Measurements from ENCODE around the gene ETNK2. TPM values are rescaled to one million over a fixed set of nuclear protein-coding genes. Genes with fewer than 3 reads are reported as not detected.
A peak's percentile ranks its signal among the peaks of the same experiment; 100 is the strongest.

ETNK2 gene
- total RNA-seq, 1 donor from 2014 or later: 8.2 TPM

DNA sequence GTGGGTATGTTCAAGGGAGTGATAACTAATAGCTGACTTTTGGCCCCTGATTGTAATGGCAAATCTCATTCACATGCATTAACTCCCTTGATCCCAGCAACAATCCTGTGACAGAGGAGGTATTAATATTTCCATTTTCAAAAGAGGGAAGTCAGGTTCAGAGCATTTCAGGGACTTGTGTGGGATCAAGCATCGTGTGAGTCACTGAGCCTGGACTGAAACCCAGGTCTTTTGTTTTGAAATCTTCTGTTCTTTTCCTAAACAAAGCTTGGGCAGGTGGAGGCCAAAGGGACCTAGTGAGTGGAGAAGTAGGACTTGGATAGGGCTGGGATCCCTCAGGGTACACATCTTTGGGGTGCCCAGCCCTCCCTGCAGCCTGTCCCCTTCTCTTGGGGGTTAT lies 37.9 kb downstream of the ETNK2 start:
- Histone ChIP-seq H3K4me2 (ENCODE audit: low read length) (no peak overlapping the region), H3K27ac (ENCODE audit: low read depth, low read length) (no peak overlapping the region), H3K36me3 (ENCODE audit: insufficient read depth, low read length) (no peaks in the 10 kb centered on the region), H3K4me3 (ENCODE audit: insufficient read depth, low read depth, low read length) (no peak overlapping the region), H4K20me1 (ENCODE audit: insufficient read depth, low read length) (no peaks in the 10 kb centered on the region), H3K9me3 (ENCODE audit: insufficient read depth, low read depth, low read length) (no peaks in the 10 kb centered on the region), H3K79me2 (ENCODE audit: insufficient read depth, low read length) (no peaks in the 10 kb centered on the region), H2AFZ (ENCODE audit: low read depth, low read length) (no peak overlapping the region), H3K27me3 (ENCODE audit: insufficient read depth, low read length) (no peaks in the 10 kb centered on the region), H3K4me1 (ENCODE audit: insufficient read depth, low read length) (no peaks in the 10 kb centered on the region), H3K9ac (ENCODE audit: low read length) (no peak overlapping the region)
- Mint-ChIP-seq H3K4me3 (ENCODE audit: unreplicated experiment) (no peak overlapping the region), H3K4me1 (ENCODE audit: low read depth, unreplicated experiment) (no peaks in the 10 kb centered on the region), H3K27ac (ENCODE audit: unreplicated experiment) (no peak overlapping the region), H3K27me3 (ENCODE audit: low read depth, unreplicated experiment) (no peaks in the 10 kb centered on the region), H3K36me3 (ENCODE audit: low read depth, unreplicated experiment) (no peaks in the 10 kb centered on the region), H3K9me3 (ENCODE audit: unreplicated experiment) (no peaks in the 10 kb centered on the region)
- peak; percentile 25 for DNase-seq (ENCODE audit: low read depth)
- TF ChIP-seq, protein P1, sequence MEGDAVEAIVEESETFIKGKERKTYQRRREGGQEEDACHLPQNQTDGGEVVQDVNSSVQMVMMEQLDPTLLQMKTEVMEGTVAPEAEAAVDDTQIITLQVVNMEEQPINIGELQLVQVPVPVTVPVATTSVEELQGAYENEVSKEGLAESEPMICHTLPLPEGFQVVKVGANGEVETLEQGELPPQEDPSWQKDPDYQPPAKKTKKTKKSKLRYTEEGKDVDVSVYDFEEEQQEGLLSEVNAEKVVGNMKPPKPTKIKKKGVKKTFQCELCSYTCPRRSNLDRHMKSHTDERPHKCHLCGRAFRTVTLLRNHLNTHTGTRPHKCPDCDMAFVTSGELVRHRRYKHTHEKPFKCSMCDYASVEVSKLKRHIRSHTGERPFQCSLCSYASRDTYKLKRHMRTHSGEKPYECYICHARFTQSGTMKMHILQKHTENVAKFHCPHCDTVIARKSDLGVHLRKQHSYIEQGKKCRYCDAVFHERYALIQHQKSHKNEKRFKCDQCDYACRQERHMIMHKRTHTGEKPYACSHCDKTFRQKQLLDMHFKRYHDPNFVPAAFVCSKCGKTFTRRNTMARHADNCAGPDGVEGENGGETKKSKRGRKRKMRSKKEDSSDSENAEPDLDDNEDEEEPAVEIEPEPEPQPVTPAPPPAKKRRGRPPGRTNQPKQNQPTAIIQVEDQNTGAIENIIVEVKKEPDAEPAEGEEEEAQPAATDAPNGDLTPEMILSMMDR (IDR thresholded peaks at IDR 0.05; ENCODE audit: insufficient read depth, low read depth, low read length): no peak
- TF ChIP-seq EZH2 (IDR thresholded peaks at IDR 0.05; ENCODE audit: insufficient read depth, low read length): no peak
- FAIRE-seq: no peak

GRCh38 chr1:204112876-204113730 lies 38.7 kb downstream of the ETNK2 start:
- no peaks in the 10 kb centered on the region for H3K27me3 ChIP-seq (ENCODE audit: insufficient read depth, low read length)
- no peak for FAIRE-seq
- no peak overlapping the region for H3K4me3 Mint-ChIP-seq (ENCODE audit: unreplicated experiment)
- H3K4me1 ChIP-seq (ENCODE audit: insufficient read depth, low read length): no peaks in the 10 kb centered on the region
- no peak overlapping the region for H3K4me2 ChIP-seq (ENCODE audit: low read length)
- no peak overlapping the region for H2AFZ ChIP-seq (ENCODE audit: low read depth, low read length)
- DNase-seq (ENCODE audit: low read depth): no peak
- no peak overlapping the region for H3K27ac Mint-ChIP-seq (ENCODE audit: unreplicated experiment)
- no peak for TF ChIP-seq EZH2 (IDR thresholded peaks at IDR 0.05; ENCODE audit: insufficient read depth, low read length)
- TF ChIP-seq, protein P1 (IDR thresholded peaks at IDR 0.05; ENCODE audit: insufficient read depth, low read depth, low read length): no peak
- no peaks in the 10 kb centered on the region for H4K20me1 ChIP-seq (ENCODE audit: insufficient read depth, low read length)
- H3K4me3 ChIP-seq (ENCODE audit: insufficient read depth, low read depth, low read length): no peak overlapping the region
- H3K27ac ChIP-seq (ENCODE audit: low read depth, low read length): no peak overlapping the region
- no peaks in the 10 kb centered on the region for H3K36me3 Mint-ChIP-seq (ENCODE audit: low read depth, unreplicated experiment)
- H3K79me2 ChIP-seq (ENCODE audit: insufficient read depth, low read length): no peaks in the 10 kb centered on the region
- H3K36me3 ChIP-seq (ENCODE audit: insufficient read depth, low read length): no peaks in the 10 kb centered on the region
- H3K4me1 Mint-ChIP-seq (ENCODE audit: low read depth, unreplicated experiment): peaks cover 4% of the 10 kb centered on the region
- H3K9ac ChIP-seq (ENCODE audit: low read length): no peak overlapping the region
- H3K9me3 Mint-ChIP-seq (ENCODE audit: unreplicated experiment): no peaks in the 10 kb centered on the region
- H3K9me3 ChIP-seq (ENCODE audit: insufficient read depth, low read depth, low read length): no peaks in the 10 kb centered on the region
- H3K27me3 Mint-ChIP-seq (ENCODE audit: low read depth, unreplicated experiment): no peaks in the 10 kb centered on the region
